ENCODE data around the gene AIG1.
"Not testable (repeated sequence)": the region's sequence is repeated elsewhere in the genome, so short reads cannot be mapped to it uniquely, and the experiment has no call there.

Gene AIG1

GRCh38 chr6:143325379-143326140 lies 264.9 kb downstream of the AIG1 start:
- no peak for DNase-seq (ENCODE audit: low read depth in 2 of 2)

DNA sequence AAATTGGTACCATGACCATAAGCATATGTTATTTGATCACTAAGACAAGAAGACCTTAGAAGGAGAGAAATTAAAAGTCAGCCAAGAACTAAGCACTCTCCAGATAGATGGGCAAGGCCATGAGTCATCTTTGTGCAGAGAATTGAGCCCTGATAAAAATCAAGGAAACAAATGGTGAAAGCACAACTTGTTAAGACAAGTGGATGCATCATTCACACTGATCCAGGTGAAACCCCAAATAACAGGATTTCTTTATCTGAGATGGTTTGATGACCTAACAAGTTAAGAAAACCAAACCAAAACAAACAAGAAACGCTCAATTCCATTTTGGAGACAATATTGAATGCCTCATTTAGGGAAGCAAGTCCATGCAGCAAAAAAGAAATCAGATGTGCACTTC lies 268.2 kb downstream of the AIG1 start:
- no peak for DNase-seq (ENCODE audit: low read depth in 2 of 2)

DNA sequence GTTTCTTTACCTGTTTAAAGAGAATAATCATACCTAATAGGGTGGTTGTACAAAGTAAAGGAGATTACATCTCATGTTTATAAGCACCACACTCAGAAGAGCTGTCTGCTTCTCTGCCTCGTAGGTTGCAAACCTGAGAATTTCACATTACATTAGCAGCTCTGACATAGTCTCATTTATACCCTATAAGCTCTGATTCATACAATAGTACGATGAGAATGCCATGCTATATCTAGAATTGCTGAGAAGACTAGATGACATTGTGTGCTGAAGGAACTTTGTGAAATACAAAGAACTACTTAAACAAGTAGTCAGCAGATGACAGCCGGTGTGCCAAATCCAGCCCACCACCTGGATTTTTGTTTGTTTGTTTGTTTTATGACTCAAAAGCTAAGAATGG lies 268.6 kb downstream of the AIG1 start:
- no peak for DNase-seq (ENCODE audit: low read depth in 2 of 2)

DNA sequence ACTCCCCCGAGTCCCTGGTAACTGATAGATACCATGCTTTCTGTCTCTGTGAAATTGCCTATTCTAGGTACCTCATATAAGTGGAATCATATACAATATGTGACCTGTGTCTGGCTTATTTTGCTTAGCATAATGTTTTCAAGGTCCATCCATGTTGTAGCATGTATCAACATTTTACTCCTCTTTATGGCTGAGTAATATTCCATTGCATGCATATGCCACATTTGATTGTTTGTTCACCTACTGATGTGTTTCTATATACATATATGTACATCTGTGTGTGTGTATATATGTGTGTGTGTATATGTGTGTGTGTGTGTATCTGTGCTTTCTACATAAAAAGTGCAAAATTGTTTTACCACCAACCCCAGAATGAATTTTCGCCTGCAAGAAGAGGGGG lies 270.7 kb downstream of the AIG1 start:
- DNase-seq (ENCODE audit: low read depth in 2 of 2), result no peak

DNA sequence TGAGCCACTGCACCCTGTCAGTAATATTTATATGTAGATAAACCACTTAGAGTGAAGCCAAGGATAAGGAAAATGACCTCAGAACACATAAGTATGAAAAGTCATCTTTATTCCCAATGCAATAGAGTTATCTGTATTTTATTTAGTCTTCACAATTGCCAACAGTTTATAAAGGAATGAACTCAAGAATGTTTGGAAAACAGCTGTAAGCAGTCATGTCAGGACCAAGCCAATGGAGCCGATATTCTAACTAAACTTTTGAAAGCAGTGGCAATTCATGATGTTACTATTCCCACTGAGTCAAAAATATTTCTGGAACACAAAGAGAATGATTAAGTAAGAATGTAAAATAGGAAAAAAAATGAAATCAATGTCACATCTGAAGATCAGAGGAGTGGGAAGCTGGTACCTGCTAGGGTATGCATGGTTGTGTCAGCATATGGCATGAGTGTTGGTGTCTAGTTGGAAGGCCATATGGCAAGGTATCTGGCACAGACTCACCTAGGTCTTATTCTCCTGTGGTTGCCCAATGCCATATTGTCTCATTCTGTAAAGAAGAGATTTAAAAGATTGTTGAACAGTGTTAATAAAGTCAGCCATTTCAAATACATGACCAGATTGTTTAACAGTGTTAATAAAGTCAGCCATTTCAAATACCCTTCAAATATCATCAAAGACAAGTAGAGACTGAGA lies 271.6 kb downstream of the AIG1 start:
- no peak for DNase-seq (ENCODE audit: low read depth in 2 of 2)

DNA sequence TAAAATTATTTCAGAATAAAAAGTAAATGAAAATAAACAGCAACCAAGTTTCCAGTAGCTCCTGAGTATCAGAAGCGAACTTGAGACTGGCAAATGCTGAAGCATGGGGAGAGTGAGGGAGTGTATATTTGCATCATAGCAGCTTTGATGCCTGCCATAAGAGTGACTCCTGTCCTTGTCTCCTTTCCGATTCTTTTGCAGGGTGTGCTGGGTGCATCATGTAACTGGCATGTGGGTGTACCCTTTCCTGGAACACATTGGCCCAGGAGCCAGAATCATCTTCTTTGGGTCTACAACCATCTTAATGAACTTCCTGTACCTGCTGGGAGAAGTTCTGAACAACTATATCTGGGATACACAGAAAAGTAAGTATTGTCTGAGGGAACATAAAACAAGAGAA lies 272.4 kb downstream of the AIG1 start:
- no peak for DNase-seq (ENCODE audit: low read depth in 2 of 2)

DNA sequence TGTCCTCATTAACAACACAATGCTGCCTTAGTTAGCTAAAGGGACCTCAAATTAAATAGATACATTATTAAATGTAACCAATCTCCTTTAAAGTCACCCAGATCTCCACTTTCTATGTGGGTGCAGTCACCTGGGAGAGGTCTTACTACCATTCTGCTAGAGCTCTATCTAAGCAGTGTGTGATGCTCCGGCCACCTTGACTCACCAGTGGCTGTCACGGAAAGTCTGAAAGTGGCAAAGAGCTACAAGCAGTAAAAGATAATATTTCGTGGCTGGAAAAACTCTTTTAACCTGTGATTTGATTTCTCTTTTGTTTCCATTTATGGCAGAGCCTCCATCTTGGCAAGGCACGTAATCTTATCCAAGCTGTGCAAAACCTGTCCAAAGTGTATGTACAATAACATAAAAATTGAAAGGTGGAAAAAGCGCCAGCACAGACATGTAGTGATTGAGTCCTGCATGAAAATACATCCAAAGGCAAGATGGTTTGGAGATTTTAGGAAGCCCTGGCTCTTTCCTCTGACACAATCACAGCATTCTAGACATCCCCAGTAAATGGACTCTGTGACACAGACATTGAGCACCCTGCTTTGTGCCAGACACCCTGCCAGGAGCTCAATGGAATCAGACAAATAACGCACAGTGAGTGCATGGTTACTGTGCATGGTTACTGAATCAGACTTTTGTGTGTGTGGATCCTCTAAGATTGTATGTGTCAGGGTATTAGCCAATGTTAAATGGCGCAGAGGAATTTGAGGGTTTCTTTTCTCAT lies 273.2 kb downstream of the AIG1 start:
- DNase-seq (ENCODE audit: low read depth in 2 of 2), result no peak

DNA sequence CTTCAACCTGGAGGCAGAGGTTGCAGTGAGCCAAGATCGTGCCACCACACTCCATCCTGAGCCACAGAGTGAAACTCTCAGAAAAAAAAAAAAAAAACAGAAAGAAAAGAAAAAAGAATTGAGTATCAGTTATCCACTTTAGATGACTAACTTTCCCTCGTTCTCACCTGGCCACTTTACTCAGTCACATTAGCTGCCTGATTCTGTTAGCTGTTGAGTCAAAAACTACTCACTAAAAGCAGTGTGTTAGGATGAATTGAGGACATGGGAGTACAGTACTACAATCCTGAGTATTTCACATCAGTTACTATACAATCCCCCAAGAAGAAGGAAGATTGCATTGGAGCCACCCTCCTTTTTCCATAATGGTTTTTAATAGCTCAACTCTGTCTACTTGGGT lies 275.2 kb downstream of the AIG1 start:
- no peak for DNase-seq (ENCODE audit: low read depth in 2 of 2)

DNA sequence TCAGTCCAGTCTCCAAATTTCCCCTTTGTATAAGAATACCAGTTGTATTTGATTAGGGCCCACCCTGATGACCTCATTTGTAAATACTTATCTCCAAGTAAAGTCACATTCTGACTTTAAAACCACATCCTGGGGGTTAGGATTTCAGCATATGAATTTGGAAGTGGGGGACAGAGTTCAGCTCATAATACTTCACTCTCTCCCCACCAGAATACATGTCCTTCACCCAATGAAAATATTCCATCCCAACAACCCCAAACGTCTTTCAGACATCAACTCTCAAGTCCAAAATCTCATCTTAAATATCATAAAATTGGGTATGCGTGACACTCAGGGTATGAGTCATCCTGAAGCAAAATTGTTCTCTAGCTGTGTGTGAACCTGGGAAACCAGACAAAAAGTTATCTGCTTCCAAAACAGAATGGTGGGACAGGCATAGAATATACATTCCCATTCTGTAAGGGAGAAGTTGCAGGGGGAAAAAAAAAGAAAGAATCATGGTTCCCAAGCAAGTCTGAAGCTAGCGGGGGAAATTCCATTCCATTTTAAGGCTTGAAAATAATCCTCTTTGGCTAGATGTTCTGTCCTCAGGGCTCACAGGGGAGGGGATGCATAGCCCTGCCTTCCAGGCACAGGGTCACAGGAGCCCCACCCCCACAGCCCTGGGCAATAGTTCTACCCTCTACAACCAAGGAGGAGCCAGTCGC lies 275.9 kb downstream of the AIG1 start:
- DNase-seq (ENCODE audit: low read depth in 2 of 2), result no peak

GRCh38 chr6:143337201-143337949 lies 276.7 kb downstream of the AIG1 start:
- peak; percentile 13 to 18 for DNase-seq (ENCODE audit: low read depth in 2 of 2)

DNA sequence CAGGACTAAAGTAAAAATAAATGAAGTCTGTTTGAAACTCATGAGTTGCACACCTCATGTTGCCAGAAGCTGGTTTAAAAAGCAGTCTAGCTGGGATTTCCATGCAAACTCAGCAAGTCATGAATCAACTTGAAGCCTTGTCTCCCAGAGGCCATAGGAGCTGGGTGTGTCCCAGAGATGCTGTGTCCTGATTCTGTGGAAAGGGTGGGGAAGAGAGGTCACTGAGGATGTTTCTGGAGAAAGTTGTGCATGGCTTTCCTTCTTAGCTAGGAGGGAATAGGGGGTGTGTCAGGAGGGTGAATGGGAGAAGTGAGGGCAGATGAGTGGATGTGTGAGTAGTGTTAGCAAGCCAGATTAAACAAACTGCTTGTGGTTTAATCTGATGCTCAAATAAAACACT lies 278.5 kb downstream of the AIG1 start:
- DNase-seq (ENCODE audit: low read depth in 2 of 2), result no peak

DNA sequence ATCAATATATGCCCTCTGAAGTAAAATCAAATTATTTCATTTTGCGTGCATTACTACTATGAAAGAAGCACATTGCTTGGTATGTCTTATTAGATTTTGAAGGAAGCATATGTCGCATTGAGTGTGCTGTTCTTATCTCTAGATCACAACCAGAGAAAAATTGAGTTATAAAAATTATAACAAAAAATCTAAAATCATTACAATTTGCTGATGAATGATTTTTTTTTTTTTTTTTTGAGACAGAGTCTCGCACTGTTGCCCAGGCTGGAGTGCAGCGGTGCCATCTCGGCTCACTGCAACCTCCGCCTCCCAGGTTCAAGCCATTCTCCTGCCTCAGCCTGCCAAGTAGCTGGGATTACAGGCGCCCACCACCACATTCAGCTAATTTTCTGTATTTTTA lies 284.8 kb downstream of the AIG1 start:
- not testable (repeated sequence) for DNase-seq (ENCODE audit: low read depth in 2 of 2)

DNA sequence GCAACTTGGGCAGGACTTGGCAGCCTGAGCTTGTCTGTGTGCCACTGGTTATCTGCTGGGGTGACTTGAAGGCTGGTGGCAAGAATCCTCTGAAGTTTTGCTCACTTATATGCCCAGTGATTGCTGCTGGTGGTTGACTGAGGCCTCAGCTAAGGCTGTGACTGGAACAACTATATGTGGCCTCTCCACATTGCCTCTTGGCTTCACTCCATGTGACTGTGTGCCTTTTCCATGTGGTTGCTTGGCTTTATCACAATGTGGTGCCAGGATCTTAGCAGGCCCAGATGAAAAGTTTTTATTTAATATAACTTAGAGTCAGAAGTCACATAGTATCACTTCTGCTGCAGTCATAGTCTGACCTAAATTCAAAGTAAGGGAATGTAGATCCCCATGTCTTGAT lies 285.3 kb downstream of the AIG1 start:
- DNase-seq (ENCODE audit: low read depth in 2 of 2), result no peak

DNA sequence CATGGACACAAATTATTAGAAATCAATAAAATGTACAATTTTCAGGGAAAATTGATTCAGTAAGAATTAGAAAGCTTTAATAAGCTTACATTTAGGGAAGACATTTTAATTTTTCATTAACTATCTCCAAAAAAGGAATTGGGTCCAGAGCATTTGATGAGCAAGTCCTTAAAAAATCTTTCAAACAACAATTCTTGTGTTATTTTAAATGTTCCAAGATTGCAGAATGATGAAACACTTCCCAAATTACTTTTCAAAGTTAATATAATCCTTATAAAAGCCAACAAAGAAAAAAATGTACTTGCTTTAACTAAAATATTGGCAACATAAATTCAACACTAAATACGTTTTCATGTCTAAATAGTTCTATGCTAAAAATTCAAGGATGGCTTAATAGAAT lies 287.8 kb downstream of the AIG1 start:
- DNase-seq (ENCODE audit: low read depth in 2 of 2), result no peak

DNA sequence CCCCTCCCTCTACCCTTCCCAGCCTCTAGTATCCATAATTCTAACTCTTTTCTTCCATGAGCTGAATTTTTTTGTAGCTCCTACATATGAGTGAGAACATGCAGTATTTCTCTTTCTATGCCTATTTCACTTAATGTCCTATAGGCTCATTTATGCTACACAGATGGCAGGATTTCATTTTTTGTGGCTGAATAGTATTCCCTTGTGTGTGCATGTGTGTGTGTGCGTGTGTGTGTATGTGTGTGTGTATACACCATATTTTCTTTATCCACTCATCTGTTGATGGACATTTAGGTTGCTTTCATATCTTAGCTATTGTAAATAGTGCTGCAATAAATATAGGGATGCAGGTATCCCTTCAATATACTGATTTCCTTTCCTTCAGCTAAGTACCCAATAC lies 288.8 kb downstream of the AIG1 start:
- no peak for DNase-seq (ENCODE audit: low read depth in 2 of 2)

DNA sequence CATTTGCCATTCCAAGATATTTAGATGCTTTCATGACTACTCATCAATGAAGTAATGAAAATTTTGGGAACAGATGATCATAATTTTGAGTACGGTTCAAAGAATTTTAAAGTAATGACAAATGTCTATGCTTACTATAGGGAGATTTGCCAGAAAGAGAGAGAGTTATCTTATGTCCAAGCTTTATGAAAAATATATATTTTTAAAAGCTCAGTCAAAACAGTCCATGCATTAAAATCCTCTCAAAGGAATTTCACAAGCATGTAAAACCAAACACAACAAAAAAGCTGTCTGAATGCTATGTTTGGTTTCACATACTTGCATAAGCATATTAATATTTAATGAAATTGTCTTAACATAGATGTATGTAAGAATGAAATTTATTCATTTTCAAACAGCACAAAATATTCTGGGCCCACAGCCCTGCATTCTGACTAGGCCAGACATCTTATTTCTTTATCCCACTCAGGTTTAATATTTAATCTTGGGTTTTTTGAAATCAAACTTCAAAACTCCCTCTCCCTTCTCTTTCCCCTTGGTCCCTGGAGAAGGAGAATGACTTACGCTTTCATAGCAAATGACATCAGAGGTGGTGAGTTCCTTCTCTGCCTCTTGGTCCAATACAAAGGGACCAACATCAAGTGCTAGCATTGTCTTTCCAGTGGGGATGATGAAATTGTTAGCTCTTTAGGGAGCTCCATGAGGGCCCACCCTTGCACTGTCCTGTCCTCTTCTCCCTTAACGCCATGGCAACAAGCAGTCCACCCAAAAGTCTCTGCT lies 295.6 kb downstream of the AIG1 start:
- DNase-seq (ENCODE audit: low read depth in 2 of 2), result no peak

GRCh38 chr6:143357152-143357551 lies 296.5 kb downstream of the AIG1 start:
- DNase-seq (ENCODE audit: low read depth in 2 of 2), result no peak

DNA sequence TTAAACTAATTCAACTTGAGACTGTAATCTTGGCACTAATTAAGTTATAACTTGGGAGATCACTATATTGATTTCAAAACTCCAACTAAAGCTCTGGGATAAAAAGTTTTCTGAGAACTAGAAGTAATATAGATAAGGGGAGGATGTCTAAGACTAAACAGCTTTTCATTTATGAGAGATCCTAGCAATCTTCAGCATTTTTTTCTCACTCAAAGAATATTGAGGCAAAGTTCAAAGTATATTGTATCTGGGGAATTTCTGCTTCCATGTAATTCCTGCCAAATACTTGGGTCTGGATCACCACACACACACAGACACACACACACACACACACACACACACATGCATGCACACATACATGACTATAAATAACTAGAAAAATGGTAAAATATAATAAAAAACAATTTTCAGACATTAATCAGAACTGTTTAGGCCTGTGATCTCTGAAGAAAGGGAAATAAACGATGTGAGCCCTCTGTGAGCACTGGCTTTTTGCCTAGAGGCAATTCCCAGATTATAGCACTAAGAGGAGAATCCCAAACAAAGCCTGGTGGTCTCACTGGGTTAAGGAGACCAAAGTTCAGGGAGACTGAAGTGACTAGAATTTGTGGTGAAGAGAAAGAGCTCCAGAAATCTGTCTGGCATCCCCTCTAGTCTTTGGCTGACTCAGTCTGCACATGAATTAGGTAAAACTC lies 297.0 kb downstream of the AIG1 start:
- no peak for DNase-seq (ENCODE audit: low read depth in 2 of 2)

GRCh38 chr6:143361536-143362191 lies 301.0 kb downstream of the AIG1 start:
- DNase-seq (ENCODE audit: low read depth in 2 of 2), result no peak

DNA sequence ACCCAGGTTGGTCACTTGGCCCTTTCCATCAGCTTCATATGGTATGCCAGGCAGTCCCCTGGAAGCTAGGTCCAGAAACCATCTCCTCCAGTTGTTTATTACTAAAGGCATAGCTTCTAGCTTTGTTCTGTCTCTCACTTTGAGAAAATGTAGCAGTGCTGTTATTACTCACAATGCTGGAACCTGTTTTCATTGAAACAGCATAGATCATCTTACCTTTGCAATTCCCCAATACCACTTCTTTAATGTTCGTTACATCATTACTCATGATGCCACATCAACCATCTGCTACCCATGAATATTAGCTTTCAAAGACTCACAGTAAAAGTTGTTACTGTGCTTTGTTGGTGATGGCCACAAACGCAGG lies 301.5 kb downstream of the AIG1 start:
- no peak for DNase-seq (ENCODE audit: low read depth in 2 of 2)

Data from activated CD8-positive, alpha-beta memory T cell treated with anti-CD3 and anti-CD28 coated beads for 4 hours (primary cell).